Neural crest cell (in vitro differentiated cells): ENCODE measurements around the gene TWSG1. TPM values are rescaled to one million over a fixed set of nuclear protein-coding genes. Genes with fewer than 3 reads are reported as not detected.
A peak's percentile ranks its signal among the peaks of the same experiment; 100 is the strongest.

Source experiments
- DNase-seq: peaks from one replicate; pipeline ENCODE4 v3.0.0; 2021; ENCODE audit warnings: low read depth, mixed read lengths, low spot score
- H3K27ac Mint-ChIP-seq: one replicate; pipeline ENCODE4 v1.8.0; 2021; ENCODE audit warnings: mild to moderate bottlenecking, mixed read lengths; ENCODE audit not compliant: unreplicated experiment
- H3K27me3 Mint-ChIP-seq: 2 replicates; pipeline ENCODE4 v1.8.0; 2021; ENCODE audit warnings: low read depth, mild to moderate bottlenecking, mixed read lengths
- H3K36me3 Mint-ChIP-seq: 2 replicates; pipeline ENCODE4 v1.8.0; 2021; ENCODE audit warnings: low read depth, mild to moderate bottlenecking, mixed read lengths
- H3K4me1 Mint-ChIP-seq: 2 replicates; pipeline ENCODE4 v1.8.0; 2021; ENCODE audit warnings: mixed read lengths
- H3K4me3 Mint-ChIP-seq: one replicate; pipeline ENCODE4 v1.8.0; 2021; ENCODE audit warnings: mild to moderate bottlenecking, mixed read lengths
- H3K9me3 Mint-ChIP-seq: 2 replicates; pipeline ENCODE4 v1.8.0; 2021; ENCODE audit warnings: mixed read lengths
- CTCF ChIP-seq: fragments of 200-600 bp; sonication (generic); conservative IDR thresholded peaks from 2 replicates; pipeline ENCODE4 v1.5.0; 2021; ENCODE audit warnings: antibody characterized with exemption, mild to moderate bottlenecking
- total RNA-seq: library from RNA; stranded (reverse); gene quantifications from 2 replicates; pipeline ENCODE4 v1.2.1, GENCODE V29; 2021

Gene TWSG1
- total RNA-seq, 1 donor from 2014 or later, result 50.4 TPM

DNA sequence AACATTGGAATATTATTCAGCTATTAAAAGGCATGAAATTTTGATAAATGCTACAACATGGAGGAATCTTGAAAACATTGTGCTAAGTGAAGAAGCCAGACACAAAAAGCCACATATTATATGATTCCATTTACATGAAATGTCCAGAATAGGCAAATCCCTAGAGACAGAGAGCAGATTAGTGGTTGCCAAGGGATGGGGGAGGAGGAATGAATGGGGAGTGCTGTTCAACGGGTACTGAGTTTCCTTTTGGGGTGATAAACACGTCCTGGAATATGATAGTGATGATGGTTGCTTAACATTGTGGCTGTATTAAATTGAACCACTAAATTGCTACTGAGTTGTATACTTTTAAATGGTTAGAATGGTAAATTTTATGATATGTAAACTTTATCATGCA is 8.9 kb upstream of the TWSG1 start:
- H3K36me3 Mint-ChIP-seq, result no peaks in the 10 kb centered on the region
- H3K27me3 Mint-ChIP-seq, result no peaks in the 10 kb centered on the region

GRCh38 chr18:9328776-9329175 is 5.8 kb upstream of the TWSG1 start:
- no peak overlapping the region for H3K4me3 Mint-ChIP-seq
- DNase-seq, result no peak
- H3K36me3 Mint-ChIP-seq, result no peaks in the 10 kb centered on the region
- H3K27ac Mint-ChIP-seq, result no peak overlapping the region
- TF ChIP-seq CTCF, result no peak
- H3K4me1 Mint-ChIP-seq, result peaks cover 2% of the 10 kb centered on the region
- H3K9me3 Mint-ChIP-seq, result peaks cover 9% of the 10 kb centered on the region
- H3K27me3 Mint-ChIP-seq, result no peaks in the 10 kb centered on the region

More for the DNA sequence above, 8.9 kb upstream of the TWSG1 start:
- DNase-seq, result no peak
- Mint-ChIP-seq H3K4me1 (no peaks in the 10 kb centered on the region), H3K9me3 (peaks cover 9% of the 10 kb centered on the region), H3K27ac (no peak overlapping the region), H3K4me3 (no peak overlapping the region)
- TF ChIP-seq CTCF, result no peak

GRCh38 chr18:9329471-9329870 is 5.1 kb upstream of the TWSG1 start:
- Mint-ChIP-seq H3K4me1 (peaks cover 6% of the 10 kb centered on the region), H3K9me3 (peaks cover 9% of the 10 kb centered on the region), H3K27ac (no peak overlapping the region), H3K27me3 (no peaks in the 10 kb centered on the region), H3K4me3 (no peak overlapping the region), H3K36me3 (no peaks in the 10 kb centered on the region)
- DNase-seq, result no peak
- TF ChIP-seq CTCF, result no peak

DNA sequence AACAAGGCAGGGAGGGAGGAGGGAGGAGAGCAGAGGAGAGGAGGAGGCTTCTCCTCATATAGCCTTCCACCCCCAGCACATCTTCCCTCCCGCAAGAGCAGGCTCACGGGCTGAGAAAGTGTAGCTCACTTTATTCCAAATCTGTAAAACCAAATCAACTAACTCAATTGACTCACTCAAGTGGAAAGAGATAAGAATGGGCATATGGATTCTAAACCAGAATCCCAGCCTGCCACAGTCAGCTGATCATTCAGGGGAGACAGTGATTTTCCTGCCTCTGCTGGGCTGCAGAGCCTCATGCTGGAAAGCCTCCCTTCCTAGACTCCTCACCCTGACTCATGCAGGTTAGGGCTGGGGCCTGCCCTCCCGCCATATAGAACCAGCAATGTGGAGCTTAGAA is 4.2 kb upstream of the TWSG1 start:
- H3K36me3 Mint-ChIP-seq, result no peaks in the 10 kb centered on the region
- no peak overlapping the region for H3K27ac Mint-ChIP-seq
- peaks cover 9% of the 10 kb centered on the region for H3K4me1 Mint-ChIP-seq
- H3K9me3 Mint-ChIP-seq, result peaks cover 9% of the 10 kb centered on the region
- H3K4me3 Mint-ChIP-seq, result peak overlapping the region; percentile 45
- no peak for DNase-seq
- no peaks in the 10 kb centered on the region for H3K27me3 Mint-ChIP-seq
- no peak for TF ChIP-seq CTCF

- Mint-ChIP-seq H3K4me1 (peaks cover 21% of the 10 kb centered on the region), H3K9me3 (peaks cover 6% of the 10 kb centered on the region), H3K27me3 (no peaks in the 10 kb centered on the region), H3K36me3 (peaks cover 7% of the 10 kb centered on the region), H3K27ac (peak overlapping the region; percentile 90), H3K4me3 (peak overlapping the region; percentile 96)
- DNase-seq, result peak; percentile 3
- TF ChIP-seq CTCF, result no peak
Measured at GRCh38 chr18:9333441-9334328, 888 bp upstream of the TWSG1 start.
